AG10803 (cell line): ENCODE measurements around the gene C9orf78.

Source experiments
- DNase-seq: peaks from one replicate; pipeline ENCODE4 v3.0.0; 2010; ENCODE audit warnings: low read depth
- H3K4me3 ChIP-seq: 2 replicates; pipeline ENCODE4 v1.5.1; 2011; ENCODE audit warnings: mild to moderate bottlenecking, low read length, control low read depth
- CTCF ChIP-seq: conservative IDR thresholded peaks from 2 replicates; pipeline ENCODE4 v1.5.1; 2011; ENCODE audit warnings: mild to moderate bottlenecking, low read length, control low read depth, inconsistent platforms

Gene C9orf78

GRCh38 chr9:129815278-129815677 is 19.8 kb downstream of the C9orf78 start:
- no peak overlapping the region for H3K4me3 ChIP-seq
- no peak for TF ChIP-seq CTCF
- no peak for DNase-seq

- no peak overlapping the region for H3K4me3 ChIP-seq
- no peak for DNase-seq
- no peak for TF ChIP-seq CTCF
Observed at GRCh38 chr9:129814432-129815223, 20.4 kb downstream of the C9orf78 start.

GRCh38 chr9:129813661-129814060 is 21.4 kb downstream of the C9orf78 start:
- DNase-seq = no peak
- no peak overlapping the region for H3K4me3 ChIP-seq
- TF ChIP-seq CTCF = no peak

- no peak for DNase-seq
- H3K4me3 ChIP-seq = no peak overlapping the region
- TF ChIP-seq CTCF = no peak
Observed at GRCh38 chr9:129812385-129812784, 22.7 kb downstream of the C9orf78 start.

GRCh38 chr9:129811967-129812363 is 23.1 kb downstream of the C9orf78 start:
- no peak overlapping the region for H3K4me3 ChIP-seq

GRCh38 chr9:129810788-129811187 is 24.3 kb downstream of the C9orf78 start:
- DNase-seq = no peak
- TF ChIP-seq CTCF = no peak
- no peak overlapping the region for H3K4me3 ChIP-seq

More at GRCh38 chr9:129811967-129812363, 23.1 kb downstream of the C9orf78 start:
- TF ChIP-seq CTCF = no peak
- DNase-seq = peak; percentile 6

GRCh38 chr9:129810116-129810515 is 25.0 kb downstream of the C9orf78 start:
- TF ChIP-seq CTCF = no peak
- no peak overlapping the region for H3K4me3 ChIP-seq
- no peak for DNase-seq
